Duodenal mucosa (tissue), 2 donors: ENCODE results near the gene ALPG.
"Not testable (repeated sequence)": the region's sequence is repeated elsewhere in the genome, so short reads cannot be mapped to it uniquely, and the experiment has no call there.

Experiments
- H3K27ac ChIP-seq: one replicate; pipeline ENCODE4 v1.7.0; 2013; ENCODE audit warnings: low read depth, low read length
- H3K27me3 ChIP-seq, 2 donors: one replicate each; pipeline ENCODE4 v1.7.0; 2013; ENCODE audit warnings: low read length in 2 of 2, control low read depth in 1 of 2; ENCODE audit not compliant: insufficient read depth in 2 of 2, control insufficient read depth in 1 of 2
- H3K36me3 ChIP-seq, 2 donors: one replicate each; pipeline ENCODE4 v1.7.0; 2013; ENCODE audit warnings: low read length in 2 of 2, control low read depth in 1 of 2; ENCODE audit not compliant: insufficient read depth in 2 of 2, control insufficient read depth in 1 of 2
- H3K4me1 ChIP-seq, 2 donors: one replicate each; pipeline ENCODE4 v1.7.0; 2013; ENCODE audit warnings: low read length in 2 of 2, control low read depth in 1 of 2; ENCODE audit not compliant: insufficient read depth in 2 of 2, control insufficient read depth in 1 of 2
- H3K4me3 ChIP-seq, 2 donors: one replicate each; pipeline ENCODE4 v1.7.0; 2013; ENCODE audit warnings: low read length in 2 of 2, low read depth in 1 of 2
- H3K9ac ChIP-seq, 2 donors: one replicate each; pipeline ENCODE4 v1.7.0; 2013; ENCODE audit warnings: low read length in 2 of 2, low read depth in 1 of 2
- H3K9me3 ChIP-seq, 2 donors: one replicate each; pipeline ENCODE4 v1.7.0; 2013; ENCODE audit warnings: low read length in 2 of 2, control low read depth in 1 of 2; ENCODE audit not compliant: control insufficient read depth in 1 of 2

ALPG gene

GRCh38 chr2:232420463-232421188 is 14.0 kb downstream of the ALPG start:
- Histone ChIP-seq H3K9ac (no peak overlapping the region), H3K27ac (no peak overlapping the region), H3K9me3 (peaks cover 0 to 6% of the 10 kb centered on the region in 2 donors), H3K27me3 (peaks cover 50 to 57% of the 10 kb centered on the region in 2 donors), H3K36me3 (no peaks in the 10 kb centered on the region), H3K4me1 (peaks cover 0 to 20% of the 10 kb centered on the region in 2 donors), H3K4me3 (no peak overlapping the region)

GRCh38 chr2:232421189-232421785 is 14.6 kb downstream of the ALPG start:
- H3K9me3 ChIP-seq, result peaks cover 0 to 6% of the 10 kb centered on the region in 2 donors
- H3K9ac ChIP-seq, result no peak overlapping the region
- peaks cover 0 to 20% of the 10 kb centered on the region in 2 donors for H3K4me1 ChIP-seq
- H3K4me3 ChIP-seq, result no peak overlapping the region
- H3K27ac ChIP-seq, result no peak overlapping the region
- H3K27me3 ChIP-seq, result peaks cover 50 to 56% of the 10 kb centered on the region in 2 donors
- no peaks in the 10 kb centered on the region for H3K36me3 ChIP-seq

GRCh38 chr2:232422051-232422450 is 15.4 kb downstream of the ALPG start:
- no peak overlapping the region for H3K27ac ChIP-seq
- peaks cover 0 to 6% of the 10 kb centered on the region in 2 donors for H3K9me3 ChIP-seq
- H3K4me1 ChIP-seq, result peaks cover 0 to 20% of the 10 kb centered on the region in 2 donors
- H3K27me3 ChIP-seq, result peaks cover 48 to 50% of the 10 kb centered on the region in 2 donors
- no peak overlapping the region for H3K9ac ChIP-seq
- no peak overlapping the region for H3K4me3 ChIP-seq
- H3K36me3 ChIP-seq, result no peaks in the 10 kb centered on the region

GRCh38 chr2:232422996-232423395 is 16.4 kb downstream of the ALPG start:
- Histone ChIP-seq H3K4me1 (peaks cover 0 to 20% of the 10 kb centered on the region in 2 donors), H3K27me3 (peaks cover 39 to 44% of the 10 kb centered on the region in 2 donors)
- not testable (repeated sequence) for H3K36me3 ChIP-seq, H3K9ac ChIP-seq, H3K4me3 ChIP-seq, H3K9me3 ChIP-seq, H3K27ac ChIP-seq

- H3K27ac ChIP-seq, H3K9me3 ChIP-seq, H3K9ac ChIP-seq, H3K36me3 ChIP-seq, H3K4me3 ChIP-seq: not testable (repeated sequence)
- H3K4me1 ChIP-seq, result peaks cover 0 to 19% of the 10 kb centered on the region in 2 donors
- H3K27me3 ChIP-seq, result peaks cover 35 to 40% of the 10 kb centered on the region in 2 donors
Measured at GRCh38 chr2:232423407-232423806, 16.8 kb downstream of the ALPG start.

GRCh38 chr2:232431705-232432590 is 25.3 kb downstream of the ALPG start:
- no peaks in the 10 kb centered on the region for H3K36me3 ChIP-seq
- H3K4me1 ChIP-seq, result no peaks in the 10 kb centered on the region
- no peak overlapping the region for H3K4me3 ChIP-seq

GRCh38 chr2:232432598-232433184 is 26.0 kb downstream of the ALPG start:
- Histone ChIP-seq H3K27me3 (no peaks in the 10 kb centered on the region), H3K9ac (no peak overlapping the region)

More at GRCh38 chr2:232431705-232432590, 25.3 kb downstream of the ALPG start:
- H3K9me3 ChIP-seq, result no peaks in the 10 kb centered on the region
- H3K27ac ChIP-seq, result no peak overlapping the region
- no peak overlapping the region for H3K9ac ChIP-seq
- H3K27me3 ChIP-seq, result no peaks in the 10 kb centered on the region

GRCh38 chr2:232433622-232434021 is 27.0 kb downstream of the ALPG start:
- not testable (repeated sequence) for H3K9ac ChIP-seq, H3K4me1 ChIP-seq, H3K27ac ChIP-seq, H3K27me3 ChIP-seq, H3K9me3 ChIP-seq, H3K36me3 ChIP-seq, H3K4me3 ChIP-seq

More at GRCh38 chr2:232432598-232433184, 26.0 kb downstream of the ALPG start:
- Histone ChIP-seq H3K9me3 (no peaks in the 10 kb centered on the region), H3K4me3 (no peak overlapping the region), H3K4me1 (no peaks in the 10 kb centered on the region), H3K36me3 (no peaks in the 10 kb centered on the region), H3K27ac (no peak overlapping the region)

GRCh38 chr2:232434091-232434490 is 27.4 kb downstream of the ALPG start:
- Histone ChIP-seq H3K9me3 (no peaks in the 10 kb centered on the region), H3K9ac (no peak overlapping the region), H3K27me3 (no peaks in the 10 kb centered on the region)

More at GRCh38 chr2:232434091-232434490, 27.4 kb downstream of the ALPG start:
- Histone ChIP-seq H3K4me1 (no peaks in the 10 kb centered on the region), H3K36me3 (no peaks in the 10 kb centered on the region), H3K4me3 (no peak overlapping the region), H3K27ac (no peak overlapping the region)
